Thyroid gland (tissue), 4 donors: ENCODE data around the gene OTULINL.

Source experiments
- POLR2A ChIP-seq, 2 donors: fragments of 450-650 bp; IDR thresholded peaks; one replicate each; pipeline ENCODE4 v1.6.1; 2017; ENCODE audit warnings: antibody characterized with exemption in 2 of 2, mild to moderate bottlenecking in 2 of 2, moderate library complexity in 1 of 2
- TF ChIP-seq, protein P1 (sequence below), 6 experiments: fragments of 200-600 bp in 3 of 6; fragments of 450-650 bp in 3 of 6; sonication (generic) in 3 of 6; IDR thresholded peaks; one replicate each; pipeline ENCODE4 v1.5.1; 2016 to 2019; ENCODE audit warnings: antibody characterized with exemption in 6 of 6, mild to moderate bottlenecking in 2 of 6, inconsistent platforms in 1 of 6, moderate library complexity in 1 of 6

DNA sequence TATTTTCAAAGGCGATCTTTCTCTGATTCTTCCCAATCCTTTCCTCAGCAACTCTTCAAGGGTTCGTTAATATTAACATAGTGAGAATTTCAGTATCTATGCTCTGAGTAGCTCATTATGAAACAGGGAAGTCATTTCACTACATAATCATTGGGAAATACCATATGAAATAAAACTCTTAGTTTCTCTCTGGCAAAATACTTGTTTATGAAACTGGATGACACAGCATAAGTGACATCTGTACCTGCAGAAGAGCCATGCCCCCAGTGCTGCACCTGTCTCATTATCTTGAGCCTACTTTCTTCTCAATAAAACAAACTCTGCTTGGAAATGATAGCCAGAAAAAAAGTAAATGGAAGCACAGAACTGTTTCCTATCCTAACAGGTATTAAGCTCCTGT, 49.1 kb downstream of the OTULINL start:
- TF ChIP-seq, protein P1, sequence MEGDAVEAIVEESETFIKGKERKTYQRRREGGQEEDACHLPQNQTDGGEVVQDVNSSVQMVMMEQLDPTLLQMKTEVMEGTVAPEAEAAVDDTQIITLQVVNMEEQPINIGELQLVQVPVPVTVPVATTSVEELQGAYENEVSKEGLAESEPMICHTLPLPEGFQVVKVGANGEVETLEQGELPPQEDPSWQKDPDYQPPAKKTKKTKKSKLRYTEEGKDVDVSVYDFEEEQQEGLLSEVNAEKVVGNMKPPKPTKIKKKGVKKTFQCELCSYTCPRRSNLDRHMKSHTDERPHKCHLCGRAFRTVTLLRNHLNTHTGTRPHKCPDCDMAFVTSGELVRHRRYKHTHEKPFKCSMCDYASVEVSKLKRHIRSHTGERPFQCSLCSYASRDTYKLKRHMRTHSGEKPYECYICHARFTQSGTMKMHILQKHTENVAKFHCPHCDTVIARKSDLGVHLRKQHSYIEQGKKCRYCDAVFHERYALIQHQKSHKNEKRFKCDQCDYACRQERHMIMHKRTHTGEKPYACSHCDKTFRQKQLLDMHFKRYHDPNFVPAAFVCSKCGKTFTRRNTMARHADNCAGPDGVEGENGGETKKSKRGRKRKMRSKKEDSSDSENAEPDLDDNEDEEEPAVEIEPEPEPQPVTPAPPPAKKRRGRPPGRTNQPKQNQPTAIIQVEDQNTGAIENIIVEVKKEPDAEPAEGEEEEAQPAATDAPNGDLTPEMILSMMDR (IDR thresholded peaks at IDR 0.05) = no peak
- no peak for TF ChIP-seq POLR2A (IDR thresholded peaks at IDR 0.05)
